ENCODE measurements around the gene PLEKHM2. TPM values are rescaled to one million over a fixed set of nuclear protein-coding genes. Genes with fewer than 3 reads are reported as not detected.

The PLEKHM2 gene, protein sequence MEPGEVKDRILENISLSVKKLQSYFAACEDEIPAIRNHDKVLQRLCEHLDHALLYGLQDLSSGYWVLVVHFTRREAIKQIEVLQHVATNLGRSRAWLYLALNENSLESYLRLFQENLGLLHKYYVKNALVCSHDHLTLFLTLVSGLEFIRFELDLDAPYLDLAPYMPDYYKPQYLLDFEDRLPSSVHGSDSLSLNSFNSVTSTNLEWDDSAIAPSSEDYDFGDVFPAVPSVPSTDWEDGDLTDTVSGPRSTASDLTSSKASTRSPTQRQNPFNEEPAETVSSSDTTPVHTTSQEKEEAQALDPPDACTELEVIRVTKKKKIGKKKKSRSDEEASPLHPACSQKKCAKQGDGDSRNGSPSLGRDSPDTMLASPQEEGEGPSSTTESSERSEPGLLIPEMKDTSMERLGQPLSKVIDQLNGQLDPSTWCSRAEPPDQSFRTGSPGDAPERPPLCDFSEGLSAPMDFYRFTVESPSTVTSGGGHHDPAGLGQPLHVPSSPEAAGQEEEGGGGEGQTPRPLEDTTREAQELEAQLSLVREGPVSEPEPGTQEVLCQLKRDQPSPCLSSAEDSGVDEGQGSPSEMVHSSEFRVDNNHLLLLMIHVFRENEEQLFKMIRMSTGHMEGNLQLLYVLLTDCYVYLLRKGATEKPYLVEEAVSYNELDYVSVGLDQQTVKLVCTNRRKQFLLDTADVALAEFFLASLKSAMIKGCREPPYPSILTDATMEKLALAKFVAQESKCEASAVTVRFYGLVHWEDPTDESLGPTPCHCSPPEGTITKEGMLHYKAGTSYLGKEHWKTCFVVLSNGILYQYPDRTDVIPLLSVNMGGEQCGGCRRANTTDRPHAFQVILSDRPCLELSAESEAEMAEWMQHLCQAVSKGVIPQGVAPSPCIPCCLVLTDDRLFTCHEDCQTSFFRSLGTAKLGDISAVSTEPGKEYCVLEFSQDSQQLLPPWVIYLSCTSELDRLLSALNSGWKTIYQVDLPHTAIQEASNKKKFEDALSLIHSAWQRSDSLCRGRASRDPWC
- 40.8 TPM for polyA plus RNA-seq (2013, experiment 1 of 2)
- 41.5 TPM for polyA plus RNA-seq (2013, experiment 2 of 2)

DNA sequence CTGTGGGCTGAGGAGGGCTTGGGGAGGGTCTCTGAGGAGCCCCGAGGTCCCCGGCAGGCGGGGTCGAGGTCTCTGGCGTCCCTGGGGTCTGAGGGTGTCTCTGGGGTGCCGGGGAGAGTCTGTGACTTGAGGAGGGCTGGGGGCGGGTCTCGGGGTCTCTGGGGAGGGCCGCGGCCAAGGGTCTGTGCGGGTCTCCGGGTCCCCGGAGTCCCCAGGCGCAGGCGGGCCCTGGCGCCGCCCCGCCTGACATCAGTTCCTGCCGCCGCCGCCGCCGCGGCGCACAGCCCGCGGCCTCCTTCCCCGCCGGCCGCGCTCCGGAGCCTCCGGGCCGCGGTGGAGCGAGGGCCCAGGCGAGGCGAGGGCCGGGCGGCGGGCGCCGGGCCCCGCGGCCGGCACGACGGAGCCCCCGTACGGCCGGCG, at the start of gene PLEKHM2:
PLEKHM2 (plus strand) TSS at position 279 of the 420 bp plus-strand sequence. CDS start 239 bp downstream, outside the sequence.
- Histone ChIP-seq H3K9ac (ENCODE audit: low read depth, low read length, poor library complexity) (peak within 1 kb of the TSS; percentile 92), H2AFZ (ENCODE audit: low read length) (peak within 1 kb of the TSS; percentile 99), H3K4me3 (ENCODE audit: low read length in 2 of 2) (peak within 1 kb of the TSS; percentile 82 to 92), H3K9me3 (replicated peaks in 1 of 2; ENCODE audit: control insufficient read depth in 2 of 2, insufficient read depth in 1 of 2, low read depth in 1 of 2, low read length in 2 of 2) (peaks cover 0 to 2% of the 10 kb centered on the region in 2 donors), H3K23ac (ENCODE audit: low read depth, low read length, poor library complexity) (peak within 1 kb of the TSS; percentile 45), H3K4me1 (ENCODE audit: control insufficient read depth in 2 of 2, insufficient read depth in 1 of 2, low read depth in 1 of 2, low read length in 2 of 2) (peaks cover 5 to 8% of the 10 kb centered on the region in 2 donors), H4K91ac (ENCODE audit: low read depth, low read length, poor library complexity) (no peak within 1 kb of the TSS), H3K14ac (ENCODE audit: low read length) (peak within 1 kb of the TSS; percentile 17), H3K27ac (replicated peaks; ENCODE audit: low read length) (no peak within 1 kb of the TSS), H2BK5ac (ENCODE audit: low read length) (peak within 1 kb of the TSS; percentile 43), H3K79me1 (ENCODE audit: low read depth, low read length) (peaks cover 1% of the 10 kb centered on the region), H2AK5ac (ENCODE audit: low read depth, low read length) (peak within 1 kb of the TSS; percentile 89), H3K36me3 (replicated peaks in 1 of 2; ENCODE audit: control insufficient read depth in 2 of 2, insufficient read depth in 2 of 2, low read length in 2 of 2) (peaks cover 0 to 6% of the 10 kb centered on the region in 2 donors), H3K27me3 (ENCODE audit: control insufficient read depth in 3 of 3, insufficient read depth in 3 of 3, low read depth in 1 of 3, low read length in 3 of 3) (no peaks in the 10 kb centered on the region), H3K4me2 (ENCODE audit: insufficient read depth, low read length, poor library complexity, severe bottlenecking) (peak within 1 kb of the TSS; percentile 61), H3K18ac (ENCODE audit: low read length) (peak within 1 kb of the TSS; percentile 96), H2BK15ac (ENCODE audit: low read length) (peak within 1 kb of the TSS; percentile 84), H2BK12ac (ENCODE audit: low read length) (no peak within 1 kb of the TSS), H4K8ac (ENCODE audit: low read depth, low read length) (no peak within 1 kb of the TSS), H3K4ac (ENCODE audit: low read length) (peak within 1 kb of the TSS; percentile 67), H2BK120ac (ENCODE audit: low read depth, low read length) (peak within 1 kb of the TSS; percentile 89)
- DNase-seq (ENCODE audit: low spot score) = peak; percentile 32
- no CpG with 5 or more reads among the region's 52 CpGs for WGBS, 2 donors (ENCODE audit: extremely low coverage in 2 of 2, insufficient read length in 2 of 2, insufficient replicate concordance in 1 of 2)

- H3K4me1 ChIP-seq (ENCODE audit: control insufficient read depth in 2 of 2, insufficient read depth in 1 of 2, low read depth in 1 of 2, low read length in 2 of 2) = no peaks in the 10 kb centered on the region
- no peak overlapping the region for H2BK120ac ChIP-seq (ENCODE audit: low read depth, low read length)
- no peak overlapping the region for H3K4ac ChIP-seq (ENCODE audit: low read length)
- H2BK5ac ChIP-seq (ENCODE audit: low read length) = no peak overlapping the region
- peaks cover 46 to 100% of the 10 kb centered on the region in 2 donors for H3K36me3 ChIP-seq (replicated peaks in 1 of 2; ENCODE audit: control insufficient read depth in 2 of 2, insufficient read depth in 2 of 2, low read length in 2 of 2)
- no peak overlapping the region for H4K8ac ChIP-seq (ENCODE audit: low read depth, low read length)
- H3K4me3 ChIP-seq (ENCODE audit: low read length in 2 of 2) = no peak overlapping the region
- H4K91ac ChIP-seq (ENCODE audit: low read depth, low read length, poor library complexity) = no peak overlapping the region
- no peak overlapping the region for H3K27ac ChIP-seq (replicated peaks; ENCODE audit: low read length)
- WGBS, 2 donors (ENCODE audit: extremely low coverage in 2 of 2, insufficient read length in 2 of 2, insufficient replicate concordance in 1 of 2) = no CpG with 5 or more reads among the region's 4 CpGs
- H2AK5ac ChIP-seq (ENCODE audit: low read depth, low read length) = no peak overlapping the region
- no peak overlapping the region for H3K4me2 ChIP-seq (ENCODE audit: insufficient read depth, low read length, poor library complexity, severe bottlenecking)
- no peak overlapping the region for H3K9ac ChIP-seq (ENCODE audit: low read depth, low read length, poor library complexity)
- H3K9me3 ChIP-seq (replicated peaks in 1 of 2; ENCODE audit: control insufficient read depth in 2 of 2, insufficient read depth in 1 of 2, low read depth in 1 of 2, low read length in 2 of 2) = no peaks in the 10 kb centered on the region
- H2AFZ ChIP-seq (ENCODE audit: low read length) = no peak overlapping the region
- H3K27me3 ChIP-seq (ENCODE audit: control insufficient read depth in 3 of 3, insufficient read depth in 3 of 3, low read depth in 1 of 3, low read length in 3 of 3) = peaks cover 0 to 2% (median 0%) of the 10 kb centered on the region in 3 experiments
- no peak overlapping the region for H2BK12ac ChIP-seq (ENCODE audit: low read length)
- DNase-seq (ENCODE audit: low spot score) = no peak
- no peaks in the 10 kb centered on the region for H3K79me1 ChIP-seq (ENCODE audit: low read depth, low read length)
- H3K14ac ChIP-seq (ENCODE audit: low read length) = no peak overlapping the region
- no peak overlapping the region for H3K23ac ChIP-seq (ENCODE audit: low read depth, low read length, poor library complexity)
- no peak overlapping the region for H3K18ac ChIP-seq (ENCODE audit: low read length)
- no peak overlapping the region for H2BK15ac ChIP-seq (ENCODE audit: low read length)
Observed at GRCh38 chr1:15636436-15636835, 47.7 kb upstream of the PLEKHM2 start.

- H4K8ac ChIP-seq (ENCODE audit: low read depth, low read length) = no peak overlapping the region
- no peaks in the 10 kb centered on the region for H3K9me3 ChIP-seq (replicated peaks in 1 of 2; ENCODE audit: control insufficient read depth in 2 of 2, insufficient read depth in 1 of 2, low read depth in 1 of 2, low read length in 2 of 2)
- H2AK5ac ChIP-seq (ENCODE audit: low read depth, low read length) = no peak overlapping the region
- no peak overlapping the region for H4K91ac ChIP-seq (ENCODE audit: low read depth, low read length, poor library complexity)
- no peak overlapping the region for H2BK120ac ChIP-seq (ENCODE audit: low read depth, low read length)
- H3K4me1 ChIP-seq (ENCODE audit: control insufficient read depth in 2 of 2, insufficient read depth in 1 of 2, low read depth in 1 of 2, low read length in 2 of 2) = no peaks in the 10 kb centered on the region
- H3K4me3 ChIP-seq (ENCODE audit: low read length in 2 of 2) = no peak overlapping the region
- H2BK15ac ChIP-seq (ENCODE audit: low read length) = no peak overlapping the region
- no peak overlapping the region for H3K4me2 ChIP-seq (ENCODE audit: insufficient read depth, low read length, poor library complexity, severe bottlenecking)
- H3K18ac ChIP-seq (ENCODE audit: low read length) = no peak overlapping the region
- peaks cover 47 to 96% of the 10 kb centered on the region in 2 donors for H3K36me3 ChIP-seq (replicated peaks in 1 of 2; ENCODE audit: control insufficient read depth in 2 of 2, insufficient read depth in 2 of 2, low read length in 2 of 2)
- no CpG with 5 or more reads among the region's 4 CpGs for WGBS, 2 donors (ENCODE audit: extremely low coverage in 2 of 2, insufficient read length in 2 of 2, insufficient replicate concordance in 1 of 2)
- no peak overlapping the region for H3K23ac ChIP-seq (ENCODE audit: low read depth, low read length, poor library complexity)
- no peak overlapping the region for H3K4ac ChIP-seq (ENCODE audit: low read length)
- H3K14ac ChIP-seq (ENCODE audit: low read length) = no peak overlapping the region
- peaks cover 0 to 2% (median 0%) of the 10 kb centered on the region in 3 experiments for H3K27me3 ChIP-seq (ENCODE audit: control insufficient read depth in 3 of 3, insufficient read depth in 3 of 3, low read depth in 1 of 3, low read length in 3 of 3)
- no peak overlapping the region for H2AFZ ChIP-seq (ENCODE audit: low read length)
- H3K27ac ChIP-seq (replicated peaks; ENCODE audit: low read length) = no peak overlapping the region
- no peak overlapping the region for H2BK5ac ChIP-seq (ENCODE audit: low read length)
- no peaks in the 10 kb centered on the region for H3K79me1 ChIP-seq (ENCODE audit: low read depth, low read length)
- no peak overlapping the region for H2BK12ac ChIP-seq (ENCODE audit: low read length)
- no peak overlapping the region for H3K9ac ChIP-seq (ENCODE audit: low read depth, low read length, poor library complexity)
- DNase-seq (ENCODE audit: low spot score) = no peak
Observed at GRCh38 chr1:15637826-15638225, 46.3 kb upstream of the PLEKHM2 start.
